GM12891 (cell line): ENCODE data around the gene PHF21A.

Experiments
- POLR2A ChIP-seq: IDR thresholded peaks from 2 replicates; pipeline ENCODE4 v1.6.1; 2011; ENCODE audit warnings: low read depth, low read length, control low read depth
- POLR2AphosphoS5 ChIP-seq: IDR thresholded peaks from 2 replicates; pipeline ENCODE4 v1.6.1; 2011; ENCODE audit warnings: low read depth, low read length, control low read depth
- POU2F2 ChIP-seq: IDR thresholded peaks from 2 replicates; pipeline ENCODE4 v1.6.1; 2011; ENCODE audit warnings: low read depth, mild to moderate bottlenecking, control low read depth, low read length, moderate library complexity
- TAF1 ChIP-seq: IDR thresholded peaks from 2 replicates; pipeline ENCODE4 v1.6.1; 2011; ENCODE audit warnings: low read depth, low read length, control low read depth

- TF ChIP-seq POU2F2 (no peak), POLR2A (no peak), TAF1 (0 out of 2 replicates have a peak, but pooled peaks have one; percentile 10), POLR2AphosphoS5 (no peak)
These were observed 1.7 kb downstream of the PHF21A start for GRCh38 chr11:46119352-46120216.
